ENCODE data around the gene ANKRD55. TPM values are rescaled to one million over a fixed set of nuclear protein-coding genes. Genes with fewer than 3 reads are reported as not detected.

ANKRD55 gene
- total RNA-seq, 1 donor from 2014 or later: not detected

DNA sequence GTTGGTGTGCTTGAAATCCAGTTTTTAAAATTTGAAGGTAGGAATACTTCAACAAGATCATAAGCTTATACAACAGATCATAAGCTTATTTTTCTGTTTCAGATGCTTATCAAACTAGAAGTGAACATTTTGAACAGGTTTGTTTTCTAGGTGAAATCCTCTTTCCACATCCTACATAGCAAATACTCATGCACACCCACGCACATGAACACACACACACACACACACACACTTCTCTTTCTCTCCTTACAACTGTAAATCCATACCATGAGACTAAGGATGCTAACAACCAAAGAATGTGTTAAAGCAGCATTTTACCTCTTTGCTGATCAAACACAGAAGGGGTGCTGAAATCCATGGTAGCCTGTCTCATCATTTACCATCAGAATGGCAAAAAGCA is 592 bp downstream of the ANKRD55 start:
- no peaks in the 10 kb centered on the region for H3K9me3 ChIP-seq (ENCODE audit: insufficient read depth, low read depth, low read length)
- Mint-ChIP-seq H3K9me3 (ENCODE audit: unreplicated experiment) (peaks cover 2% of the 10 kb centered on the region), H3K27me3 (ENCODE audit: low read depth, unreplicated experiment) (peaks cover 16% of the 10 kb centered on the region), H3K4me3 (ENCODE audit: unreplicated experiment) (no peak overlapping the region), H3K36me3 (ENCODE audit: low read depth, unreplicated experiment) (peaks cover 1% of the 10 kb centered on the region), H3K4me1 (ENCODE audit: low read depth, unreplicated experiment) (no peaks in the 10 kb centered on the region), H3K27ac (ENCODE audit: unreplicated experiment) (no peak overlapping the region)
- no peaks in the 10 kb centered on the region for H4K20me1 ChIP-seq (ENCODE audit: insufficient read depth, low read length)
- H3K4me1 ChIP-seq (ENCODE audit: insufficient read depth, low read length): no peaks in the 10 kb centered on the region
- H2AFZ ChIP-seq (ENCODE audit: low read depth, low read length): no peak overlapping the region
- H3K9ac ChIP-seq (ENCODE audit: low read length): no peak overlapping the region
- no peak overlapping the region for H3K4me3 ChIP-seq (ENCODE audit: insufficient read depth, low read depth, low read length)
- no peaks in the 10 kb centered on the region for H3K36me3 ChIP-seq (ENCODE audit: insufficient read depth, low read length)
- FAIRE-seq (no peak), DNase-seq (ENCODE audit: low read depth) (no peak)
- H3K4me2 ChIP-seq (ENCODE audit: low read length): no peak overlapping the region
- H3K79me2 ChIP-seq (ENCODE audit: insufficient read depth, low read length): no peaks in the 10 kb centered on the region
- H3K27ac ChIP-seq (ENCODE audit: low read depth, low read length): no peak overlapping the region
- TF ChIP-seq, protein P1, sequence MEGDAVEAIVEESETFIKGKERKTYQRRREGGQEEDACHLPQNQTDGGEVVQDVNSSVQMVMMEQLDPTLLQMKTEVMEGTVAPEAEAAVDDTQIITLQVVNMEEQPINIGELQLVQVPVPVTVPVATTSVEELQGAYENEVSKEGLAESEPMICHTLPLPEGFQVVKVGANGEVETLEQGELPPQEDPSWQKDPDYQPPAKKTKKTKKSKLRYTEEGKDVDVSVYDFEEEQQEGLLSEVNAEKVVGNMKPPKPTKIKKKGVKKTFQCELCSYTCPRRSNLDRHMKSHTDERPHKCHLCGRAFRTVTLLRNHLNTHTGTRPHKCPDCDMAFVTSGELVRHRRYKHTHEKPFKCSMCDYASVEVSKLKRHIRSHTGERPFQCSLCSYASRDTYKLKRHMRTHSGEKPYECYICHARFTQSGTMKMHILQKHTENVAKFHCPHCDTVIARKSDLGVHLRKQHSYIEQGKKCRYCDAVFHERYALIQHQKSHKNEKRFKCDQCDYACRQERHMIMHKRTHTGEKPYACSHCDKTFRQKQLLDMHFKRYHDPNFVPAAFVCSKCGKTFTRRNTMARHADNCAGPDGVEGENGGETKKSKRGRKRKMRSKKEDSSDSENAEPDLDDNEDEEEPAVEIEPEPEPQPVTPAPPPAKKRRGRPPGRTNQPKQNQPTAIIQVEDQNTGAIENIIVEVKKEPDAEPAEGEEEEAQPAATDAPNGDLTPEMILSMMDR (IDR thresholded peaks at IDR 0.05; ENCODE audit: insufficient read depth, low read depth, low read length): no peak
- TF ChIP-seq EZH2 (IDR thresholded peaks at IDR 0.05; ENCODE audit: insufficient read depth, low read length): no peak
- H3K27me3 ChIP-seq (ENCODE audit: insufficient read depth, low read length): peaks cover 18% of the 10 kb centered on the region

DNA sequence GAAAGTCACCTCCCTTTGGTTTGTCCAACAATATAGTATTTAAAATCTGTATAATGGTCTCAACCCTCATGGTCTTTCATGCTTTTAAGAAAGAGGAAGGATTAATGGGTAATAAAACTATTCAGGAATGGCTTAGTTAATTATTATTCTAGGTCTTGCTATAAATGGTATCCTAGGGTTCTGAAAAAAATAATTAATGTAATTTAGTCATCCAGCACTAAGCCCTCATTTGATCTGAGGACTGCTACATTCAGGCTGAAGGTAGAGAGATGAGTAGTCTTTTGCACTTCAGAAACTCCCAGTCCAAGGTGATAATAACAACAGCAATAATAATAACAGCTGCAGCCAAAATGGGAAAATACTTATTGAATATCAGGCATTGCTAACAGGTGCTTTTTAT is 2.6 kb downstream of the ANKRD55 start:
- no peaks in the 10 kb centered on the region for H3K36me3 Mint-ChIP-seq (ENCODE audit: low read depth, unreplicated experiment)
- DNase-seq (ENCODE audit: low read depth) (no peak), FAIRE-seq (no peak)
- Histone ChIP-seq H3K4me3 (ENCODE audit: insufficient read depth, low read depth, low read length) (no peak overlapping the region), H3K9ac (ENCODE audit: low read length) (no peak overlapping the region), H3K27me3 (ENCODE audit: insufficient read depth, low read length) (peaks cover 18% of the 10 kb centered on the region), H3K4me2 (ENCODE audit: low read length) (no peak overlapping the region), H3K9me3 (ENCODE audit: insufficient read depth, low read depth, low read length) (no peaks in the 10 kb centered on the region), H2AFZ (ENCODE audit: low read depth, low read length) (no peak overlapping the region), H3K4me1 (ENCODE audit: insufficient read depth, low read length) (no peaks in the 10 kb centered on the region), H3K36me3 (ENCODE audit: insufficient read depth, low read length) (no peaks in the 10 kb centered on the region), H4K20me1 (ENCODE audit: insufficient read depth, low read length) (no peaks in the 10 kb centered on the region), H3K27ac (ENCODE audit: low read depth, low read length) (no peak overlapping the region), H3K79me2 (ENCODE audit: insufficient read depth, low read length) (no peaks in the 10 kb centered on the region)
- TF ChIP-seq EZH2 (IDR thresholded peaks at IDR 0.05; ENCODE audit: insufficient read depth, low read length): no peak
- TF ChIP-seq, protein P1 (IDR thresholded peaks at IDR 0.05; ENCODE audit: insufficient read depth, low read depth, low read length): no peak
- peaks cover 4% of the 10 kb centered on the region for H3K9me3 Mint-ChIP-seq (ENCODE audit: unreplicated experiment)
- H3K27me3 Mint-ChIP-seq (ENCODE audit: low read depth, unreplicated experiment): peaks cover 16% of the 10 kb centered on the region
- H3K27ac Mint-ChIP-seq (ENCODE audit: unreplicated experiment): no peak overlapping the region
- H3K4me1 Mint-ChIP-seq (ENCODE audit: low read depth, unreplicated experiment): no peaks in the 10 kb centered on the region
- H3K4me3 Mint-ChIP-seq (ENCODE audit: unreplicated experiment): no peak overlapping the region

DNA sequence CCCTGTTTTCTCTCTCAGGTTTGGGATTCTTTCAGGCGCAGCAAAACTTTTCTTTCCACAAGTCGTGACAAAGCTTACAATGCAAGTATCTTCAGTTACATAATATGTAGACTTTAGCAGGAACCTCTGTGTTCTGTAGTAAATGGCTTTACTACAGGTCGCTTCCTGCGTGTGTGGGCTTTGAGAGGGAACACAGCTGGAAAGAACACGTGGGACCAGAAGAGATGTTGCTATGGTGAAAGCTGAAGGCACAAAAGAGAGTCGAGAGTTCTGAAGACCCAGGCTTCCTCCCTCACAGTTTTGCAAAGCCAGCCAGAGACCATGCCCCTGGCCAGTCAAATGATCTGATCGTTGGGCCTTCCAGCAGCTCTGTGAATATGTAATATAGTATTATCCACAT is 4.0 kb downstream of the ANKRD55 start:
- Histone ChIP-seq H3K4me1 (ENCODE audit: insufficient read depth, low read length) (no peaks in the 10 kb centered on the region), H3K9ac (ENCODE audit: low read length) (no peak overlapping the region), H4K20me1 (ENCODE audit: insufficient read depth, low read length) (no peaks in the 10 kb centered on the region), H3K4me2 (ENCODE audit: low read length) (no peak overlapping the region), H3K27me3 (ENCODE audit: insufficient read depth, low read length) (peaks cover 9% of the 10 kb centered on the region), H3K4me3 (ENCODE audit: insufficient read depth, low read depth, low read length) (no peak overlapping the region), H3K79me2 (ENCODE audit: insufficient read depth, low read length) (no peaks in the 10 kb centered on the region), H3K27ac (ENCODE audit: low read depth, low read length) (no peak overlapping the region), H2AFZ (ENCODE audit: low read depth, low read length) (no peak overlapping the region), H3K36me3 (ENCODE audit: insufficient read depth, low read length) (no peaks in the 10 kb centered on the region), H3K9me3 (ENCODE audit: insufficient read depth, low read depth, low read length) (no peaks in the 10 kb centered on the region)
- no peak for FAIRE-seq
- H3K4me1 Mint-ChIP-seq (ENCODE audit: low read depth, unreplicated experiment): no peaks in the 10 kb centered on the region
- peaks cover 6% of the 10 kb centered on the region for H3K27me3 Mint-ChIP-seq (ENCODE audit: low read depth, unreplicated experiment)
- no peak overlapping the region for H3K4me3 Mint-ChIP-seq (ENCODE audit: unreplicated experiment)
- no peak for TF ChIP-seq EZH2 (IDR thresholded peaks at IDR 0.05; ENCODE audit: insufficient read depth, low read length)
- TF ChIP-seq, protein P1 (IDR thresholded peaks at IDR 0.05; ENCODE audit: insufficient read depth, low read depth, low read length): no peak
- DNase-seq (ENCODE audit: low read depth): no peak
- H3K27ac Mint-ChIP-seq (ENCODE audit: unreplicated experiment): no peak overlapping the region
- no peaks in the 10 kb centered on the region for H3K36me3 Mint-ChIP-seq (ENCODE audit: low read depth, unreplicated experiment)
- peaks cover 4% of the 10 kb centered on the region for H3K9me3 Mint-ChIP-seq (ENCODE audit: unreplicated experiment)
